DND-41 (cell line): Measurements from ENCODE around the gene SENP2.
"Not testable (repeated sequence)": the region's sequence is repeated elsewhere in the genome, so short reads cannot be mapped to it uniquely, and the experiment has no call there.

Experiments
- ATAC-seq: fragments of 200-7000 bp; cut with Tn5 transposase; 3 replicates; pipeline ENCODE4 v1.9.1; 2021; ENCODE audit warnings: low read depth; ENCODE audit not compliant: insufficient read depth
- DNase-seq: peaks from one replicate; pipeline ENCODE4 v3.0.0-alpha.2; 2020
- H2AFZ ChIP-seq: 2 replicates; pipeline ENCODE4 v1.6.0; 2012; ENCODE audit warnings: low read depth, low read length
- H3K27ac ChIP-seq: 2 replicates; pipeline ENCODE4 v1.5.1; 2012; ENCODE audit warnings: low read length, inconsistent platforms
- H3K27me3 ChIP-seq: fragments of 200-600 bp; sonication (generic); 2 replicates; pipeline ENCODE4 v1.6.0; 2012; ENCODE audit warnings: low read length, mild to moderate bottlenecking, inconsistent platforms; ENCODE audit not compliant: insufficient read depth, poor library complexity
- H3K36me3 ChIP-seq: 2 replicates; pipeline ENCODE4 v1.5.1; 2012; ENCODE audit warnings: low read length, inconsistent platforms; ENCODE audit not compliant: insufficient read depth
- H3K4me1 ChIP-seq: 2 replicates; pipeline ENCODE4 v1.5.1; 2012; ENCODE audit warnings: mild to moderate bottlenecking, low read length; ENCODE audit not compliant: insufficient read depth
- H3K4me2 ChIP-seq: 2 replicates; pipeline ENCODE4 v1.6.0; 2012; ENCODE audit warnings: mild to moderate bottlenecking, moderate library complexity, low read length, inconsistent platforms; ENCODE audit not compliant: insufficient read depth
- H3K4me3 ChIP-seq, 2 experiments: fragments of 200-600 bp in 1 of 2; shearing (Covaris generic) in 1 of 2; 2 replicates each; pipeline ENCODE4 v1.5.1; 2012 to 2016; ENCODE audit warnings: inconsistent platforms in 2 of 2, low read length in 2 of 2, mild to moderate bottlenecking in 2 of 2, low read depth in 1 of 2, moderate library complexity in 1 of 2
- H3K79me2 ChIP-seq: 2 replicates; pipeline ENCODE4 v1.6.0; 2012; ENCODE audit warnings: low read length, inconsistent platforms; ENCODE audit not compliant: insufficient read depth
- H3K9ac ChIP-seq: 2 replicates; pipeline ENCODE4 v1.6.0; 2012; ENCODE audit warnings: low read depth, mild to moderate bottlenecking, inconsistent platforms, low read length, moderate library complexity
- H3K9me3 ChIP-seq: 2 replicates; pipeline ENCODE4 v1.5.1; 2012; ENCODE audit warnings: low read length, moderate library complexity, mild to moderate bottlenecking, inconsistent platforms; ENCODE audit not compliant: insufficient read depth, severe bottlenecking
- H4K20me1 ChIP-seq: 2 replicates; pipeline ENCODE4 v1.6.0; 2012; ENCODE audit warnings: low read length; ENCODE audit not compliant: insufficient read depth
- EZH2 ChIP-seq: IDR thresholded peaks from 3 replicates; pipeline ENCODE4 v1.6.1; 2012; ENCODE audit warnings: borderline replicate concordance, low read depth, mild to moderate bottlenecking, moderate library complexity, low read length, inconsistent platforms; ENCODE audit not compliant: severe bottlenecking
- TF ChIP-seq, protein P1 (sequence below): IDR thresholded peaks from 2 replicates; pipeline ENCODE4 v1.5.1; 2012; ENCODE audit warnings: borderline replicate concordance, low read length, moderate library complexity, mild to moderate bottlenecking; ENCODE audit not compliant: poor library complexity, severe bottlenecking; ENCODE audit errors: extremely low read depth

The SENP2 gene

DNA sequence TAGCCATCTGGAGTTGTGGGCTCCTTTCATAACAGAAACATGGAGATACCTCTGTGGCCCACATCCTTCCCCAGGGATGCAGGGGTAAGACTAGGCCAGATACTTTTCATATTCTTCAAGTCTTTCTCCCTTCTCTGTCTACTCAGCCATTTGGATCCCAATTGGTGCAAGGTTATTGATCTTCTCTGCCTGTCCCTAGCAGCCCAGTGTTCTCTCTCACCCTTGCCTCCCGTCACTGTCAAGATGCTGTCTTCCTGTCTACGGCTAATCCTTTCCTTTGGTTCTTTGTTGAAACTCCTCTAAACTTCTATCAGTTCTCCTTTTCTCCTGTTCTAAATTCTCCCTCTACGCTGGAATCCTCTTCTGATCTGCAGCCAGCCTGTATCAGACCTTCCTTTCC lies 51.3 kb downstream of the SENP2 start:
- H3K4me3 ChIP-seq: no peak overlapping the region
- no peak overlapping the region for H3K27ac ChIP-seq
- no peak overlapping the region for H2AFZ ChIP-seq
- H3K4me2 ChIP-seq: no peak overlapping the region
- no peaks in the 10 kb centered on the region for H3K9me3 ChIP-seq
- DNase-seq (no peak), ATAC-seq (no peak)
- no peaks in the 10 kb centered on the region for H3K36me3 ChIP-seq
- no peak overlapping the region for H3K9ac ChIP-seq
- no peaks in the 10 kb centered on the region for H4K20me1 ChIP-seq
- H3K27me3 ChIP-seq: no peaks in the 10 kb centered on the region
- H3K4me1 ChIP-seq: peaks cover 8% of the 10 kb centered on the region; the same call in 1 of the 2 replicates
- TF ChIP-seq, protein P1, sequence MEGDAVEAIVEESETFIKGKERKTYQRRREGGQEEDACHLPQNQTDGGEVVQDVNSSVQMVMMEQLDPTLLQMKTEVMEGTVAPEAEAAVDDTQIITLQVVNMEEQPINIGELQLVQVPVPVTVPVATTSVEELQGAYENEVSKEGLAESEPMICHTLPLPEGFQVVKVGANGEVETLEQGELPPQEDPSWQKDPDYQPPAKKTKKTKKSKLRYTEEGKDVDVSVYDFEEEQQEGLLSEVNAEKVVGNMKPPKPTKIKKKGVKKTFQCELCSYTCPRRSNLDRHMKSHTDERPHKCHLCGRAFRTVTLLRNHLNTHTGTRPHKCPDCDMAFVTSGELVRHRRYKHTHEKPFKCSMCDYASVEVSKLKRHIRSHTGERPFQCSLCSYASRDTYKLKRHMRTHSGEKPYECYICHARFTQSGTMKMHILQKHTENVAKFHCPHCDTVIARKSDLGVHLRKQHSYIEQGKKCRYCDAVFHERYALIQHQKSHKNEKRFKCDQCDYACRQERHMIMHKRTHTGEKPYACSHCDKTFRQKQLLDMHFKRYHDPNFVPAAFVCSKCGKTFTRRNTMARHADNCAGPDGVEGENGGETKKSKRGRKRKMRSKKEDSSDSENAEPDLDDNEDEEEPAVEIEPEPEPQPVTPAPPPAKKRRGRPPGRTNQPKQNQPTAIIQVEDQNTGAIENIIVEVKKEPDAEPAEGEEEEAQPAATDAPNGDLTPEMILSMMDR: no peak
- no peak for TF ChIP-seq EZH2
- no peaks in the 10 kb centered on the region for H3K79me2 ChIP-seq

GRCh38 chr3:185638651-185639050 lies 52.6 kb downstream of the SENP2 start:
- H3K79me2 ChIP-seq, H3K9ac ChIP-seq, DNase-seq, ATAC-seq, H4K20me1 ChIP-seq, H2AFZ ChIP-seq, H3K9me3 ChIP-seq, H3K4me3 ChIP-seq, H3K4me2 ChIP-seq, H3K27ac ChIP-seq, H3K36me3 ChIP-seq, H3K27me3 ChIP-seq, H3K4me1 ChIP-seq: not testable (repeated sequence)

GRCh38 chr3:185639632-185640206 lies 53.6 kb downstream of the SENP2 start:
- no peaks in the 10 kb centered on the region for H3K36me3 ChIP-seq
- no peak overlapping the region for H2AFZ ChIP-seq
- H3K4me3 ChIP-seq: no peak overlapping the region
- ATAC-seq (no peak), DNase-seq (no peak)
- TF ChIP-seq, protein P1: no peak
- no peak for TF ChIP-seq EZH2
- H3K79me2 ChIP-seq: no peaks in the 10 kb centered on the region
- H3K4me1 ChIP-seq: peaks cover 8% of the 10 kb centered on the region; the same call in 1 of the 2 replicates
- H4K20me1 ChIP-seq: no peaks in the 10 kb centered on the region
- H3K27me3 ChIP-seq: no peaks in the 10 kb centered on the region
- H3K4me2 ChIP-seq: no peak overlapping the region
- no peaks in the 10 kb centered on the region for H3K9me3 ChIP-seq
- H3K9ac ChIP-seq: no peak overlapping the region
- H3K27ac ChIP-seq: no peak overlapping the region

DNA sequence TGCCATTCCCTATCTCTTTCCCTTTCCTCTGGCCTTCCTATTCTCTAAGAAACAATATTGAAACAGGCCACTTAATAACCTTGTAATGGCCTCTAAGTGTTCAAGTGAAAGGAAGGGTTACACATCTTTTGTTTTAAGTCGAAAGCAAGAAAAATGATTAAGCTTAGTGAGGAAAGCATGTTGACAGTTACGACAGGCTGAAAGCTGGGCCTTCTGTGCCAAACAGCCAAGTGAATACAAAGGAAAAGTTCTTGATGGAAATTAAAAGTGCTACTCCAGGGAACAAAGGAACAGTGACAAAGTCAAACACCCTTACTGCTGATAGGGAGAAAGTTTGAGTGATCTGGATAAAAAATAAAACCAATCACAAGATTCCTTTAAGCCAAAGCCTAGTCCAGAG lies 54.2 kb downstream of the SENP2 start:
- Histone ChIP-seq H3K27me3 (no peaks in the 10 kb centered on the region), H3K9me3 (no peaks in the 10 kb centered on the region), H3K36me3 (no peaks in the 10 kb centered on the region), H3K9ac (no peak overlapping the region), H4K20me1 (no peaks in the 10 kb centered on the region), H3K4me1 (peaks cover 3% of the 10 kb centered on the region; the same call in 1 of the 2 replicates), H3K79me2 (no peaks in the 10 kb centered on the region), H3K27ac (no peak overlapping the region), H3K4me3 (no peak overlapping the region), H3K4me2 (no peak overlapping the region), H2AFZ (no peak overlapping the region)
- TF ChIP-seq EZH2: no peak
- TF ChIP-seq, protein P1: no peak
- DNase-seq (no peak), ATAC-seq (no peak)

- H4K20me1 ChIP-seq, H3K4me2 ChIP-seq, H3K4me3 ChIP-seq, H3K27me3 ChIP-seq, DNase-seq, H2AFZ ChIP-seq, ATAC-seq, H3K4me1 ChIP-seq, H3K36me3 ChIP-seq, H3K27ac ChIP-seq, H3K9me3 ChIP-seq, H3K79me2 ChIP-seq, H3K9ac ChIP-seq: not testable (repeated sequence)
These were observed 59.1 kb downstream of the SENP2 start for GRCh38 chr3:185645191-185645590.
